Psoas muscle (tissue), 8 donors: ENCODE measurements around the gene HAPLN3. TPM values are rescaled to one million over a fixed set of nuclear protein-coding genes. Genes with fewer than 3 reads are reported as not detected.

Experiments
- ATAC-seq, 4 donors: fragments of 200-7000 bp; cut with Tn5 transposase; one replicate each; pipeline ENCODE4 v1.9.1; 2020; ENCODE audit warnings: moderate library complexity in 3 of 4, mild to moderate bottlenecking in 2 of 4
- DNase-seq, 2 donors: peaks; one replicate each; pipeline ENCODE4 v3.0.0-alpha.2; 2020
- H3K27ac ChIP-seq: fragments of 200-600 bp; one replicate; pipeline ENCODE4 v1.8.0; 2022
- H3K27me3 ChIP-seq, 3 donors: fragments of 200-600 bp in 1 of 3; one replicate each; pipeline versions ENCODE4 v1.6.1 to v1.8.0; 2013 to 2022; ENCODE audit warnings: low read length in 2 of 3, mild to moderate bottlenecking in 2 of 3, moderate library complexity in 1 of 3; ENCODE audit not compliant: insufficient read depth in 3 of 3
- H3K36me3 ChIP-seq, 2 donors: fragments of 200-600 bp in 1 of 2; one replicate each; pipeline versions ENCODE4 v1.6.1 to v1.8.0; 2013 to 2022; ENCODE audit warnings: low read depth in 1 of 2, mild to moderate bottlenecking in 1 of 2, moderate library complexity in 1 of 2; ENCODE audit not compliant: insufficient read depth in 1 of 2
- H3K4me1 ChIP-seq: fragments of 200-600 bp; one replicate; pipeline ENCODE4 v1.8.0; 2022
- H3K4me3 ChIP-seq: fragments of 200-600 bp; one replicate; pipeline ENCODE4 v1.8.0; 2022; ENCODE audit warnings: mild to moderate bottlenecking
- H3K9me3 ChIP-seq: fragments of 200-600 bp; one replicate; pipeline ENCODE4 v1.8.0; 2022
- CTCF ChIP-seq: fragments of 200-600 bp; IDR thresholded peaks from one replicate; pipeline ENCODE4 v1.8.0; 2022; ENCODE audit warnings: antibody characterized with exemption
- WGBS, 3 donors: extraction: QIAGEN DNeasy Blood & Tissue Kit; methylation state at CpG; one replicate each; pipeline versions ENCODE4 v1.1.6 to v1.1.7; 2013; 5-methylcytosine and 5-hydroxymethylcytosine counted together
- intact Hi-C, 2 donors: fragments of 100-400 bp; cut with DNase I; formaldehyde crosslinking; loops; one replicate each; pipeline versions ENCODE4 v1.11.0 to v1.14.2; 2022
- polyA plus RNA-seq, 3 donors: library from polyadenylated mRNA; stranded (reverse); fragments of 200-250 nt; gene quantifications; one replicate each; pipeline ENCODE4 v1.2.3, GENCODE V29; 2013
- total RNA-seq, 4 donors: library from RNA; stranded (reverse); fragmentation: NEBNext Ultra II Directional in 2 of 4; extraction: Animal tissue kit (Norgen Biotek cat#: 25700) in 2 of 4; gene quantifications; one replicate each; pipeline versions ENCODE4 v1.2.1 to v1.2.4, GENCODE V29; 2021 to 2023
- donor health status: healthy with polysubstance abuse.
- donor health status: DM: no; HTN: no; CAD: no; lungs with moderate emphysema.
- donor health status: Bipolar disorder and iron deficiency.
- donor health status: healthy.
- donor health status: DM: yes; HTN: yes; CAD: no.
- donor health status: DM: no; HTN: no; CAD: no.
- donor health status: DM: no; HTN: no; CAD: no.
- donor health status: DM: yes; HTN: yes; CAD: no.

The HAPLN3 gene
- total and polyA plus RNA-seq, 7 donors, result 1.2 to 5.8 (median 3.9) TPM

- H3K4me1 ChIP-seq, result no peaks in the 10 kb centered on the region
- intact Hi-C loops, result no loop called here
- WGBS, 3 donors, result 77 to 83% (median 81%) methylated on average over 7 of the region's 7 CpGs
- H3K27me3 ChIP-seq, result peaks cover 0 to 3% (median 0%) of the 10 kb centered on the region in 3 donors
- no peak for ATAC-seq
- no peaks in the 10 kb centered on the region for H3K36me3 ChIP-seq
- no peak overlapping the region for H3K27ac ChIP-seq
- no peak for TF ChIP-seq CTCF
- DNase-seq, result no peak
- H3K9me3 ChIP-seq, result no peaks in the 10 kb centered on the region
- no peak overlapping the region for H3K4me3 ChIP-seq
Observed at GRCh38 chr15:88860212-88860611, 35.1 kb downstream of the HAPLN3 start.

DNA sequence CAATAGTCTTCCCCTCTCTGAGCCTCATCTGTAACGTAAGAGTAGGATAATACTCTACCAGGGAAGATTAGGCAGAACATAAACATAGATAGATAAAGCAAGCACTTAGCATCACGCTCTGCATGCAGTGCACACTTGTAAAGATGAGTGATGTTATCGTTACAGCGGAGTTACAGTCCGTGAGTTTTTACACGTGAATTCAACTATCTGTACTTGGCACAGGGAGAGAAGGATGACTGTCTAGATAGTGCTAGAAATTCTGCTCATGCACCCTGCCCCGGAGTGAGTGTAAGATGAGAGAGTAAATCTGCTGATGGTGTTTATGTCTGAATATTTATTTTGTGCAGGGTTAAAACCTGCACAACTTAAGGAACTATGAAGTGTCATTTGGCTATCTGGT, 35.8 kb downstream of the HAPLN3 start:
- ATAC-seq, result no peak
- H3K27me3 ChIP-seq, result peaks cover 0 to 3% (median 2%) of the 10 kb centered on the region in 3 donors
- H3K4me3 ChIP-seq, result no peak overlapping the region
- no peak for TF ChIP-seq CTCF
- intact Hi-C loops, result no loop called here
- no peaks in the 10 kb centered on the region for H3K36me3 ChIP-seq
- H3K9me3 ChIP-seq, result no peaks in the 10 kb centered on the region
- no peak overlapping the region for H3K27ac ChIP-seq
- DNase-seq, result no peak
- WGBS, 3 donors, result 63 to 74% (median 68%) methylated on average over 7 of the region's 7 CpGs
- H3K4me1 ChIP-seq, result no peaks in the 10 kb centered on the region

DNA sequence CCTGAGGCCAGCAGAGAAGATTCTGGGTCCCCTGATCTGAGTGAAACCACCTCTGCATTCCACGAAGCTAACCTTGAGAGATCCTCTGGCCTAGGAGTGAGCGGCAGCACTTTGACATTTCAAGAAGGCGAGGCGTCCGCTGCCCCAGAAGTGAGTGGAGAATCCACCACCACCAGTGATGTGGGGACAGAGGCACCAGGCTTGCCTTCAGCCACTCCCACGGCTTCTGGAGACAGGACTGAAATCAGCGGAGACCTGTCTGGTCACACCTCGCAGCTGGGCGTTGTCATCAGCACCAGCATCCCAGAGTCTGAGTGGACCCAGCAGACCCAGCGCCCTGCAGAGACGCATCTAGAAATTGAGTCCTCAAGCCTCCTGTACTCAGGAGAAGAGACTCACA, 36.4 kb downstream of the HAPLN3 start:
- Histone ChIP-seq H3K4me3 (no peak overlapping the region), H3K9me3 (no peaks in the 10 kb centered on the region), H3K4me1 (no peaks in the 10 kb centered on the region), H3K27me3 (peaks cover 0 to 3% (median 2%) of the 10 kb centered on the region in 3 donors), H3K36me3 (no peaks in the 10 kb centered on the region), H3K27ac (no peak overlapping the region)
- intact Hi-C loops, result no loop called here
- WGBS, 3 donors, result 88 to 92% (median 91%) methylated on average over 11 of the region's 11 CpGs
- DNase-seq (no peak), ATAC-seq (no peak)
- TF ChIP-seq CTCF, result no peak

GRCh38 chr15:88852476-88852875, 42.9 kb downstream of the HAPLN3 start:
- no peaks in the 10 kb centered on the region for H3K9me3 ChIP-seq
- no peaks in the 10 kb centered on the region for H3K36me3 ChIP-seq
- H3K4me1 ChIP-seq, result no peaks in the 10 kb centered on the region
- DNase-seq (no peak), ATAC-seq (no peak)
- no peak overlapping the region for H3K4me3 ChIP-seq
- no peak overlapping the region for H3K27ac ChIP-seq
- intact Hi-C loops, result no loop called here
- no peak for TF ChIP-seq CTCF
- H3K27me3 ChIP-seq, result peaks cover 0 to 7% (median 5%) of the 10 kb centered on the region in 3 donors

GRCh38 chr15:88849376-88850072, 45.8 kb downstream of the HAPLN3 start:
- H3K36me3 ChIP-seq, result no peaks in the 10 kb centered on the region

More at GRCh38 chr15:88849376-88850072, 45.8 kb downstream of the HAPLN3 start:
- no peak for TF ChIP-seq CTCF
- ATAC-seq, result no peak
- 74 to 80% (median 74%) methylated on average over 22 of the region's 22 CpGs for WGBS, 3 donors
- Histone ChIP-seq H3K4me3 (no peak overlapping the region), H3K27me3 (peaks cover 0 to 5% (median 5%) of the 10 kb centered on the region in 3 donors), H3K9me3 (no peaks in the 10 kb centered on the region), H3K27ac (no peak overlapping the region), H3K4me1 (no peaks in the 10 kb centered on the region)
- DNase-seq, result no peak
- intact Hi-C loops, result no loop called here
